ENCODE data around the gene RAVER1. TPM values are rescaled to one million over a fixed set of nuclear protein-coding genes. Genes with fewer than 3 reads are reported as not detected.
"Not testable (repeated sequence)": the region's sequence is repeated elsewhere in the genome, so short reads cannot be mapped to it uniquely, and the experiment has no call there.

The RAVER1 gene
- total RNA-seq = 10 to 100 TPM; 14.0 to 19.3 TPM
- long read RNA-seq, partial matches to known transcripts = 0 of 3 reads
- long read RNA-seq, other reads (novel, unspliced or antisense) = 3 of 3 reads

- peak; percentile 94 to 95 for ATAC-seq
- intact Hi-C loops (cut with DNase I) = loop anchor here in 1 of 2 donors (5.0 kb wide), 1 partner anchor 61 kb away; the partner anchor contains the start of gene ICAM1
These were observed at the start of gene RAVER1 for GRCh38 chr19:10332965-10333757. Gene RAVER1, minus strand, starts transcription at chr19:10333529. Its CDS starts 22 bp downstream, at chr19:10333507.

DNA sequence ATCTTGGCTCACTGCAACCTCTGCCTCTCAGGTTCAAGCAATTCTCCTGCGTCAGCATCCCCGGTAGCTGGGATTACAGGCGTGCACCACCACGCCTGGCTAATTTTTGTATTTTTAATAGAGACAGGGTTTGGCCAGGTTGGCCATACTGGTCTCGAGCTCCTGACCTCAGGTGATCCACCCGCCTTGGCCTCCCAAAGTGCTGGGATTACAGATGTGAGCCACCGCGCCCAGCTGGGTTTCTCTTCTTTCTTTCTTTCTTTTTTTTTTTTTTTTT is 49.8 kb upstream of the RAVER1 start:
- ATAC-seq; intact Hi-C loops (cut with DNase I); DNase-seq: not testable (repeated sequence)

More at GRCh38 chr19:10332965-10333757, at the start of gene RAVER1:
- DNase-seq = peak; percentile 99

DNA sequence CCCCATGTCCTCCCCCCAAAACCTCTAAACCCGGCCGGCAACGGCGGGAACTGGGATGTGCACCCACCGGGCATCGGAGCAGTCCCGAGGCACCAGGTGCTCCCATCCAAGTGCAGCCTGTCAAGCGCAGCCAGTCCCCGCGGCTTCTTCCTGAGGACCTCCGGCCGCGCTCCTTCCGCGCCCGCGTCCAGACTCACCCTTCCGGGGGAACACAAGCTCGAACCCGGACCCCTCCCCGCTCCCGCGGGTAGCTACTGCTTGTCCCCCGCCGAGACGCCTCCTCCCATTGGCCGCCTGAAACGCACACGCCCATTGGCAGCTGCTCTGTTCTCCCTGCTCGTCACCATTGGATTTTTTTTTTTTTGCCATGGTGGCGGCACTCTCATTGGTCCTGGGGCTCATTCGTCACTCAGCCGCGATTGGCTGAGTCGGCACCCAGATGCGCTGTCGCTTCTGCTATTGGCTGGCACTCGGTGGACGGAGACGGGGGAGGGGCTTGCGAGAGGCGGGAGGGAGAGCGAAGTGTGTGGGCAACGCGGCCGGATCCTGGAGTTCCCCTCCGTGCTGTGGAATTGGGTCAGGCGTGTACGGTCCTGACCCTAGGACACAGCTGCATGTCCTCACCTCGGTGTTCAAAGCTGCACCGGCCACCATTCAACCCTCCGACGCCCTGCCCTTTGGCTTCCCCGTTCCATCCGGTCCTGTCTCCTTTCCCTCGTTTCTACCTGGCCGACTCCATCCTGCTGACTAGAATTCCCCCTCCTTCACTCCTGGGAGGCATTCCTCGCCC is 47.2 kb upstream of the RAVER1 start, which contains the start of gene TYK2:
Gene TYK2 (minus strand): TSS at position 260 of the 790 bp plus-strand sequence. CDS start 2,166 bp downstream, outside the sequence.
- intact Hi-C loops (cut with DNase I) = no loop called here
- DNase-seq (peak; percentile 98), ATAC-seq (peak; percentile 99)

DNA sequence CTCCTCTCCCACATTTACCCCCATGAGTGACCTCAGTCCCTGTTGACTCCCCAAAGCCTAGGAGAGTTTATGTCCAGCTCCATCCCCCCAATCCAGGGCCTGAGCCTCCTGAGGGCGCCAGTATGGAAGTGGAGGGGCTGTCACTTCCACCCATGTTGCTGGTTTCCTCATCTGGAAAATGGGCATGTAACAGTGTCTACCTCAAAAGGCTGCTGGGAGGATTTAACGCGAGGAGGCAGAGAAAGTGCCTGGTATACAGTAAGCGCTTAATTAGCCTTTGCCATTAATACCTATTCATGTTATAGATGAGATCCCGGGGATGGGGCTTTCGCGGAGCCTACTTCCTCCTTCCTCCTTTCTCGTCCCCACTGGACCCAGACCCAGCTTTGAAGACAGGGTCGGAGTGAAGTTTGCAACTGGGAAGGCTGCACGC is 46.6 kb upstream of the RAVER1 start:
- DNase-seq = no peak
- intact Hi-C loops (cut with DNase I) = loop anchor here in 1 of 2 donors (5.0 kb wide), 1 partner anchor 43 kb away; the partner anchor contains the start of gene ICAM3
- peak in 1 of 2 donors; percentile 1 for ATAC-seq

- intact Hi-C loops (cut with DNase I) = loop anchor here in 1 of 2 donors (5.0 kb wide), 1 partner anchor 41 kb away; the partner anchor contains the start of gene ICAM3
- DNase-seq (no peak), ATAC-seq (no peak)
These were observed 44.8 kb upstream of the RAVER1 start for GRCh38 chr19:10378124-10378523.

GRCh38 chr19:10377140-10377640 is 43.9 kb upstream of the RAVER1 start:
- not testable (repeated sequence) for ATAC-seq, DNase-seq
- intact Hi-C loops (cut with DNase I) = loop anchor here in 1 of 2 donors (5.0 kb wide), 1 partner anchor 40 kb away; the partner anchor contains the start of gene ICAM3

- intact Hi-C loops (cut with DNase I) = loop anchor here in 1 of 2 donors (5.0 kb wide), 1 partner anchor 38 kb away; the partner anchor contains the start of gene ICAM3
- ATAC-seq (no peak), DNase-seq (no peak)
These were observed 41.6 kb upstream of the RAVER1 start for GRCh38 chr19:10374931-10375330.

- no peak for DNase-seq
- ATAC-seq = no peak
- intact Hi-C loops (cut with DNase I) = no loop called here
These were observed 39.4 kb upstream of the RAVER1 start for GRCh38 chr19:10372690-10373089.

- intact Hi-C loops (cut with DNase I) = no loop called here
- no peak for ATAC-seq
- no peak for DNase-seq
These were observed 34.9 kb upstream of the RAVER1 start for GRCh38 chr19:10368101-10368803.

GRCh38 chr19:10366950-10367512 is 33.7 kb upstream of the RAVER1 start:
- DNase-seq; intact Hi-C loops (cut with DNase I); ATAC-seq: not testable (repeated sequence)

DNA sequence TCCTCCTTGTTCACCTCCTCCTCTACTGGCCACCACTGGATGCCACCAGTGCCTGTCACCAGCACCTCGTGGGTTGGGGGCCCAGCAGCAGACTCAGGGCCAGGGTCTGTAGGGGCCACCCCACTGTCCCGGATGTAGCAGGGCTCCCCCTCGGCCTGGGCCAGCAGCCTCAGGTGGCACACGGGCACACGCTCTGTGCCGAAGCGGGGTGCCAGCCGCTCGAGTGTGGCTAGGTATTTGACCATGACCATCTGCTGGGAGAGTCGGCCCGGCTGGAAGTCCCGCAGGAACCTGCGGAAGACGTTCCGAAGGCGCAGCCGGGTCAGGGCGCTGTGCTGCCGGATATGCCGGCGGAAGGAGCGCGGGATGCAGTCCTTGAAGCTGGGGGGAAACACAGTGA is 32.2 kb upstream of the RAVER1 start:
- DNase-seq = no peak
- intact Hi-C loops (cut with DNase I) = no loop called here
- ATAC-seq = no peak

DNA sequence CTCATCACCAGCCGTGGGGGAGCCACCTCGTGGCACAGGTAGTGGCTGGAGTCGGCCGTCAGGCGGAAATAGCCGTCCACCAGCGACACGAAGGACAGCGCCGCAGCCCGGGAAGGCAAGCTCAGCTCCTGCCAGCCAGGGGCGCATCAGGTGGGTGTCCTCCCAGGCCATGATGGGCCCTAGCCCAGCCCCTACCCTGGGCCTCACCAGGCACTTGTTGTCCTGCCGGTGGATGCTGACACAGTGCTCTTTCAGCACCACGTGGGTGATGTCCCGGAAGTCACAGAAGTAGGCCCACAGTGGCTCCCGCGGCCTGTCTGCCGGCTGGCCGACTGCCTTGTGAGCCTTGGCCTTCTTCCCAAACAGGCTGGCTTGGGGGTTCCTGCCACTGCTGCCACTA is 31.3 kb upstream of the RAVER1 start:
- DNase-seq (no peak), ATAC-seq (peak in 1 of 2 donors; percentile 16)
- intact Hi-C loops (cut with DNase I) = no loop called here

GRCh38 chr19:10363789-10364281 is 30.5 kb upstream of the RAVER1 start:
- no peak for DNase-seq

DNA sequence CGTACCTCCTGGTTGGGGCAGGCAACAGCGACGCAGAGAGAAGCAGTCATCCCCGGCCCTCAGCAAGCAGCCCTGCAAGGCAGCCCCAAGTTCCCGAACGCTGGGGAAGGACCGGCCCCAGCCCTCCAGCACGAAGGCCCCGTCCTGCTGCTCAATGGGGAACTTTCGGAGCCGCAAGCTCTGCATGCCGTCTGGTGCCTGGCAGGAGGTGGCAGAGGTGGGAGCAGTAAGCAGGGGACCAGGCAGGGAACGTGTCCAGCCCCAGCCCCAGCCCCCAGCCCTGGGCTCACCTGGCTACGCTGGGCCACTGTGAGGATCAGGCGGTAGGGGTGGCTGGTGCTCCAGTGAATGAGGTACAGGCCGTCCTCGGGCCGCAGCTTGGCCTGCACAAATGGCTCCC is 28.9 kb upstream of the RAVER1 start:
- no peak for ATAC-seq
- DNase-seq = no peak
- intact Hi-C loops (cut with DNase I) = no loop called here

More at GRCh38 chr19:10363789-10364281, 30.5 kb upstream of the RAVER1 start:
- no peak for ATAC-seq
- intact Hi-C loops (cut with DNase I) = no loop called here

GRCh38 chr19:10361569-10362011 is 28.3 kb upstream of the RAVER1 start:
- no peak for DNase-seq
- intact Hi-C loops (cut with DNase I) = no loop called here
- no peak for ATAC-seq

GRCh38 chr19:10356431-10356830 is 23.1 kb upstream of the RAVER1 start:
- no peak for DNase-seq
- no peak for ATAC-seq
- intact Hi-C loops (cut with DNase I) = no loop called here

GRCh38 chr19:10353793-10354391 is 20.6 kb upstream of the RAVER1 start:
- peak; percentile 81 for DNase-seq
- intact Hi-C loops (cut with DNase I) = no loop called here
- ATAC-seq = peak; percentile 85 to 87
